Nephron (organoid): ENCODE data around the gene TMEM181.
A peak's percentile ranks its signal among the peaks of the same experiment; 100 is the strongest.

Source experiments
- H3K27ac Mint-ChIP-seq, 3 experiments: 2 replicates each; pipeline ENCODE4 v1.8.0; 2020; ENCODE audit warnings: mixed read lengths in 3 of 3, mild to moderate bottlenecking in 2 of 3, moderate library complexity in 1 of 3
- H3K27me3 Mint-ChIP-seq: 2 replicates; pipeline ENCODE4 v1.8.0; 2021; ENCODE audit warnings: low read depth, mild to moderate bottlenecking, moderate library complexity, mixed read lengths
- H3K36me3 Mint-ChIP-seq: 2 replicates; pipeline ENCODE4 v1.8.0; 2020; ENCODE audit warnings: low read depth, mixed read lengths
- H3K4me1 Mint-ChIP-seq: 2 replicates; pipeline ENCODE4 v1.8.0; 2020; ENCODE audit warnings: mixed read lengths
- H3K4me3 Mint-ChIP-seq, 3 experiments: 2 replicates each; pipeline ENCODE4 v1.8.0; 2020; ENCODE audit warnings: mild to moderate bottlenecking in 3 of 3, mixed read lengths in 3 of 3, moderate library complexity in 2 of 3
- H3K9me3 Mint-ChIP-seq: 2 replicates; pipeline ENCODE4 v1.8.0; 2020; ENCODE audit warnings: mixed read lengths
- TF ChIP-seq, protein P1 (sequence below), 3 experiments: fragments of 200-600 bp; sonication (generic); IDR thresholded peaks; one replicate each; pipeline ENCODE4 v1.5.0; 2021; ENCODE audit warnings: antibody characterized with exemption in 3 of 3; ENCODE audit not compliant: unreplicated experiment in 3 of 3

The TMEM181 gene

DNA sequence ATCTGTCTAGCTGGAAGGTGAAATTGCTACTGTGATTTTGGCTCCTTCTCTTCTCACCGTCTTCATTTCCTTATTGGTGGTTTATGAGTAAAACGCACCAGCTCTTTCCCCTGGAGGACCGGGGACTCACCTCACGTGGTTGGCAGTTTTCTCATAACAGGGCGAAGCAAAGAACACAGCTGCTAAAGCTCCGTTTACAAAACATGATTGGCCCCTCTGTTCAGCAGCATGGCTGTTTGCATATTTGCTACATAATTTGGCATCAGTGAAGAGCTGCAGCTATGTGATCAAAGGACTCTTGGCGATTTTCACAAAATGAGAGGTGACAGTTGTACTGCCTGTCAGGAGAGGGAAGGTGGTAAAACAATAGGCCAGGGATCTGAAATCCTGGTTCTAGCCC is 20.5 kb upstream of the TMEM181 start:
- Mint-ChIP-seq H3K36me3 (no peaks in the 10 kb centered on the region), H3K4me1 (peaks cover 12% of the 10 kb centered on the region), H3K4me3 (peak overlapping the region; percentile 14 to 64 (median 53)), H3K27ac (no peak overlapping the region), H3K27me3 (peaks cover 40% of the 10 kb centered on the region), H3K9me3 (no peaks in the 10 kb centered on the region)
- TF ChIP-seq, protein P1, sequence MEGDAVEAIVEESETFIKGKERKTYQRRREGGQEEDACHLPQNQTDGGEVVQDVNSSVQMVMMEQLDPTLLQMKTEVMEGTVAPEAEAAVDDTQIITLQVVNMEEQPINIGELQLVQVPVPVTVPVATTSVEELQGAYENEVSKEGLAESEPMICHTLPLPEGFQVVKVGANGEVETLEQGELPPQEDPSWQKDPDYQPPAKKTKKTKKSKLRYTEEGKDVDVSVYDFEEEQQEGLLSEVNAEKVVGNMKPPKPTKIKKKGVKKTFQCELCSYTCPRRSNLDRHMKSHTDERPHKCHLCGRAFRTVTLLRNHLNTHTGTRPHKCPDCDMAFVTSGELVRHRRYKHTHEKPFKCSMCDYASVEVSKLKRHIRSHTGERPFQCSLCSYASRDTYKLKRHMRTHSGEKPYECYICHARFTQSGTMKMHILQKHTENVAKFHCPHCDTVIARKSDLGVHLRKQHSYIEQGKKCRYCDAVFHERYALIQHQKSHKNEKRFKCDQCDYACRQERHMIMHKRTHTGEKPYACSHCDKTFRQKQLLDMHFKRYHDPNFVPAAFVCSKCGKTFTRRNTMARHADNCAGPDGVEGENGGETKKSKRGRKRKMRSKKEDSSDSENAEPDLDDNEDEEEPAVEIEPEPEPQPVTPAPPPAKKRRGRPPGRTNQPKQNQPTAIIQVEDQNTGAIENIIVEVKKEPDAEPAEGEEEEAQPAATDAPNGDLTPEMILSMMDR (IDR thresholded peaks at IDR 0.05; ENCODE audit: unreplicated experiment in 3 of 3): no peak

GRCh38 chr6:158539881-158540280 is 20.0 kb upstream of the TMEM181 start:
- H3K9me3 Mint-ChIP-seq: no peaks in the 10 kb centered on the region

DNA sequence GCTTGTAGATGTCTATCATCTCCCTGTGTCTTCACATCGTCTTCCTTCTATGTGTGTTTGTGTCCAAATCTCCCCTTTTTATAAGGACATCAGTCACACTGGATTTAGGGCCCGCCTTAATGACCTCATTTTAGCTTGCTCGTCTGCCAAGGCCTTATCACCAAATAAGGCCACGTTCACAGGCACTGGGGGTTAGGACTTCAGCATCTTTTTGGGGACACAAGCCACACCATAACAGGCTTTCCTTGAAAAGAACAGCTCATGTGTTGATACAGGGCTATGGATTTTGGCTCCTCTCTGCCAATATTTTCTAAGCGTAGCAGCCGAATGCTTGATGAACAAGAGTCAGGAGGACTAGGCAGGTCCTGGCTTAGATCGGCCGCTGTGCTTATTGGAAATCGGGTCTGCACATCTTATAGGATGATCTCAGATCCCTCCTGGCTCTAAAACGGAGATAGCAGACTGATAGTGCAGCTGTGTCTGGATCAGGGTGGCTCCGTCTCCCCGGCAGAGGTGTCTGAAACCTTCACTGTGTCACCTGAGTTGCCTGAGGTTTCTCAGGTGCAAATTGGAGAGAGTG is 16.2 kb upstream of the TMEM181 start:
- H3K4me3 Mint-ChIP-seq: no peak overlapping the region
- no peaks in the 10 kb centered on the region for H3K9me3 Mint-ChIP-seq
- H3K4me1 Mint-ChIP-seq: peaks cover 7% of the 10 kb centered on the region
- TF ChIP-seq, protein P1 (IDR thresholded peaks at IDR 0.05; ENCODE audit: unreplicated experiment in 3 of 3): no peak
- H3K27me3 Mint-ChIP-seq: peaks cover 28% of the 10 kb centered on the region
- H3K36me3 Mint-ChIP-seq: no peaks in the 10 kb centered on the region
- H3K27ac Mint-ChIP-seq: no peak overlapping the region

More at GRCh38 chr6:158539881-158540280, 20.0 kb upstream of the TMEM181 start:
- TF ChIP-seq, protein P1 (IDR thresholded peaks at IDR 0.05; ENCODE audit: unreplicated experiment in 3 of 3): no peak
- Mint-ChIP-seq H3K27ac (no peak overlapping the region), H3K4me1 (peaks cover 12% of the 10 kb centered on the region), H3K27me3 (peaks cover 40% of the 10 kb centered on the region), H3K4me3 (peak overlapping the region in 2 of 3 experiments; percentile 53 to 64), H3K36me3 (no peaks in the 10 kb centered on the region)

DNA sequence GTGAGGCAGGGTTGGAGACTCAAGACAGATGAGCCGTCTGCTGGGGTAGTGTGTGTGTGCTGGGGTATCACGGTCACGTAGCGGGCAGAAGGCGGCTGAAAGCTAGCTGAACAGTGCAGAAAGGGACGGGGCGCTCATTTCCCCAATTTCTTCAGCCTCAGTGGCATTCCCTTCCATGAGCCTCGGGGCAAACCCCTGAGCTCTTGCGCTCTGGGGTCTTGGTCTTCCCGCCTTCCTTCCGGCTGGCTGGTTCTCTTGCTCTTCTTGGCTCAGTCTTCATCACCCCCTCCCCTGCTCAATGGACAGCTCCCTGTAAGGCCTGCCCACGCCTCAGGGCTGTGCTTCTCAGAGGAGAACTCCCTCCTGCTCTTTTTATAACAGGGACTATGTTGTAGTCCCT is 15.5 kb upstream of the TMEM181 start:
- no peaks in the 10 kb centered on the region for H3K9me3 Mint-ChIP-seq
- TF ChIP-seq, protein P1 (IDR thresholded peaks at IDR 0.05; ENCODE audit: unreplicated experiment in 3 of 3): no peak
- no peak overlapping the region for H3K4me3 Mint-ChIP-seq
- peaks cover 20% of the 10 kb centered on the region for H3K27me3 Mint-ChIP-seq
- H3K27ac Mint-ChIP-seq: no peak overlapping the region
- H3K36me3 Mint-ChIP-seq: no peaks in the 10 kb centered on the region
- peaks cover 3% of the 10 kb centered on the region for H3K4me1 Mint-ChIP-seq

DNA sequence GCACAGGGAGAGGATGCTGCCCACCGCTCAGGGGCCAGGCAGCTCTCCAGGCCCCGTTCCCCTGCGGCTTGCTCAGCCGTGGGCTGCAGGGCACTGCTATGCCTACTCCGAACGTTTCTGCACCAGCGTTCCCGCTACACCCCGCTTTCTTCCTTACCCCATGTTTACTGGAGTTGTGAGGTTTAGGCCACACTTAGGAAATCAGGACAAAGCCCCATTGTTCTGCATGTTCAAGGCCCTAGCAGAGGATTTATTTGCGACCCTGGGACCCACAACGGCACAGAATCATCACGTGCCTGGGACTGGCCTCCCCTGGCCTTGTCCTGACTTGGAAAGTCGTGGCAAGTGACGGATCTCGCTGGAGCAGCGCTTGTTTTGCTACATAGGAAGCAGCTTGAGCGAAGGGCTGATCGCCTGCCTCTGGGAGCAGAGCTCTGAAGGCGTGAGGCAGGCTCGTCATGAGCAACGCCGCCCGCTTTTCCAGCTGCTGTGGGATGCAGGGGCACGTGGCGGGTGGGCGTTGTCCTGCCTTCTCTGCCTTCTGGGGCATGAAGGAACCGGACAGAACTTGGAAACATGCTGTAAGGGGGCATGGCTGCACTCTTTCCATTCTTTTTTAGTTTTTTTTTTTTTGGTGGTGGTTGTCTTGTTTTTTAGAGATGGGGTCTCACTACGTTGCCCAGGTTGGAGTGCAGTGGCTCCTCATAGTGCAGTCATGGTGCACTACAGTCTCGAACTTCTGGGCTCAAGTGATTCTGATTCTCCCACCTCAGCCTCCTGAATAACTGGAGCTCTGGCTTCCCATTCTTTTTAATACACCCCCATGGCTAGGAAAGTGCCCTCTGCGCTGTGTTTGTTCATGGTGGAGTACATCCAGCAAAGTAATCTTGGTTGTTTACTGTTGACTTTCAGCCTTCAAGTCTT is 14.6 kb upstream of the TMEM181 start:
- Mint-ChIP-seq H3K36me3 (no peaks in the 10 kb centered on the region), H3K4me3 (no peak overlapping the region), H3K4me1 (no peaks in the 10 kb centered on the region)

More for the DNA sequence above, 14.6 kb upstream of the TMEM181 start:
- H3K9me3 Mint-ChIP-seq: no peaks in the 10 kb centered on the region
- no peak overlapping the region for H3K27ac Mint-ChIP-seq
- H3K27me3 Mint-ChIP-seq: peaks cover 14% of the 10 kb centered on the region
- TF ChIP-seq, protein P1 (IDR thresholded peaks at IDR 0.05; ENCODE audit: unreplicated experiment in 3 of 3): no peak
